Stimulated activated CD8-positive, alpha-beta memory T cell treated with anti-CD3 and anti-CD28 coated beads, Interleukin-2, amount 100 ng/mL, for 48 hours (primary cell): Measurements from ENCODE around the gene NET1.

Experiments used
- DNase-seq, 2 donors: peaks; one replicate each; pipeline ENCODE4 v3.0.0-alpha.2; 2020; ENCODE audit warnings: low read depth in 2 of 2

The NET1 gene

DNA sequence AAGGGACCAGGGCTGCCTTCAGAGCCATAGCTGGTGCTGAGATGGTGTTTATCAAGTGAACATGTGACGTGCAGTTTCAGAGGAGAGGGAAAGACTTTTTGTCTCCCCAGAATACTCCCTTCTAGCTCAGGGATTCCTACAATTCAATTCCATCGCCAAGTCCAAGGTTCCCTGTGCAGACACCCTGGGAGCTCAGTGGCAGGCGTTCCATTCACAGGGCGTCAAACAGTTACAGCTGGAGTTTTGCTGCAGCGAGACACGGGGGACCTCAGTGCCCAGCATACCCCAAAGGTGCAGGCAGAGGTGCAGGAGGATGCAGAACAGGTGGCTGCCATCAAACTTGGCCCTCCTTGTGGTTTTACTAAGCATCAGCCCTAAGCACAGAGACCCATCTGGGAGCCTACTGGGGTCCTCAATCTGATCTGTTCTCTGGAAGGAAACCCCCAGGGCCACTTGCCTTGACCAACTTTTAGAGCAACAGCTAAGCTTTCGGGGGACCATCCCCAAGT is 87.9 kb downstream of the NET1 start:
- DNase-seq = no peak

DNA sequence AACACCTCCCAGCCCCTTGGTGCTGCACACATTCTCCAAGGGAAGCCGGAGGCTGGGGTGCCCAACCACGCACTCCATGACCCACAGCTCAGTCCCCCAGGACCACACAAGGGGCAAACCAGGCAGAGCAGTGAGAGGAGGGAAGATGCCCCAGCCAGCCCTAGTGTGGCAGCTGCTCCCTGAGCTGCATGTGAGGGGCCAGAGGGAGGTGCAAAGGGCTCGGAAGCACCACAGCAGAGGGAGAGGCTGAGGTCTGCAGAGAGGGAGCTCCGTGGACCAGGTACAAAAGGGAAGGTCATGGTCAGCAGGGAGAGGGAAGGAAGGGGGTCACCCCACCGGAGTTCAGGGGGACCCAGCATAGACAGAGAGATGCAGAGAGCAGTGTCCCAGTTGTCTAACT is 88.6 kb downstream of the NET1 start:
- no peak for DNase-seq

DNA sequence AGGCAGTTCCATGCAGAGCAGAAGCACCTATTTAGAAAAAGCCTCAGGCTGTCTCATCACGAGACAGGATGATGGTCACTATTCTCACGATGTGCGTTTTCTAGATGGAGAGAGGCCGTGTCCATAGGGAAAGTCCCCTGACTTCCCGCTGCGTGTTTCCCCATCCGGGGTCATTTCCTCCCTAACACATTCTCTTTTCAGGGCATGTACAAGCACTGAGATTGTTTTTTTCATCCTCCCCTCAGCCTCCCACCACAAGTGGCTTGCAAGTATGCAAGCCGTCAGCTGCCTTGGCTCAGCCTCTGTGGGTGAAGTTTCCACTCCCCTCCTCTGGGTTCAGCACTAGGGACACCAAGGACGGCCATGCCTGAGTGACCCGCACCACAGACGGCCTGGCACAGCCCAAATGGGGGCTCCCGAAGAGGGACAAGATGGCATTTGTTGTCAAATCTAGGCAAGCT is 89.7 kb downstream of the NET1 start:
- DNase-seq = no peak

DNA sequence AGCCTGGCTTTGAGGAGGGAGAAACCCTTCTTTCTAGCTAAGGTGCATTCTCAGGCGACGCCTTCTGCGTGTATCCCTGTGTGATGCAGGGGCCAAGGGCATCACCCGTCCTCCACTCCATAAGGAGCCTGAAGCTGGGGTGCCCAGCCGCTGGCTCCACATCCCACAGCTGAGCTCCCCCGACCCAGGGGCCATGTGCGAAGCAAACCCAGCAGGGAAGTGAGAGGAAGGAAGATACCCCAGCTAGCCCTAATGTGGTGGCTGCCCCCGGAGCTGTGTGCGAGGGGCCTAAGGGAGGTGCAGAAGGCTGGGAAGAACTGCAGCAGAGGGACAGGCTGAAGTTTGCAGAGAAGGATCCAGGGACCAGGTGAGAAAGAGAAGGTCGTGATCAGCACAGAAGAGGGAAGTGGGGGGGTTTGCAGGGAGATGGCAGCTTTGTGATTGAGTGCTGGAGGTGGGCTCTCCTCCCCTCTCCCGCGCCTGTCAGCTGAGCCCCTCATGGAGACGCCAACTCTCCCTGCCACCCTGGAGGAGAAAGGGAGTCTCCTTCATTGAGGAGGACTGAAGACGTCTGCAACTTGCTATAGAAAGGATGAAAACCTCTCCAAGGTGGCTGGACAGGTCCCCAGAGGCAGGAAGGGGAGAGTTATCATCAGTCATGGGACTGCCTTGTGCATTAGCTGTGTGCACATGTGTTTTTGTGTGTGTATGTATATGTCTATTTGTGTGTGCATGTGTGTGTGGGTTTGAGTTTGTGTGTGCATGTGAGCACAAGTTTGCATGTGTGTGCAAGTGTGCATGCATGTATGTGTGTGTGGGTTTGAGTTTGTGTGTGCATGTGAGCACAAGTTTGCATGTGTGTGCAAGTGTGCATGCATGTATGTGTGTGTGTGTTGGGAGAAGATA is 90.5 kb downstream of the NET1 start:
- DNase-seq = no peak

DNA sequence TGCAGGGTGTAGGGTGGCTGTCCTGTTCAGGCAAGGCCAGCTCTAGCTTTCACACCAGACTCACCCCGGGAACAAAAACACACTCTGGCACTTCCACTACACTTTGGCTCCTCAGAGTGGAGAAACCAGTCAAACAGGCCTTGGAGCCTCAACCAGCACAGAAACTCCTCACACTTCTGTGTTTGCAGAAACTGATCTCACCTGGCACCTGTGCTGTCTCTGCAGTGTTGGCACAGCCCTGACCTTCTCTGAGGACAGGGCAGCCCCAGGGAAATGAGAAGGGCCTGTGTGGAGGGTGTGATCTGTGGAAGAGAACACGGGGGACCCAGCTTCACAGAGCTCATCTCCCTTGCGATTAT is 91.1 kb downstream of the NET1 start:
- no peak for DNase-seq

DNA sequence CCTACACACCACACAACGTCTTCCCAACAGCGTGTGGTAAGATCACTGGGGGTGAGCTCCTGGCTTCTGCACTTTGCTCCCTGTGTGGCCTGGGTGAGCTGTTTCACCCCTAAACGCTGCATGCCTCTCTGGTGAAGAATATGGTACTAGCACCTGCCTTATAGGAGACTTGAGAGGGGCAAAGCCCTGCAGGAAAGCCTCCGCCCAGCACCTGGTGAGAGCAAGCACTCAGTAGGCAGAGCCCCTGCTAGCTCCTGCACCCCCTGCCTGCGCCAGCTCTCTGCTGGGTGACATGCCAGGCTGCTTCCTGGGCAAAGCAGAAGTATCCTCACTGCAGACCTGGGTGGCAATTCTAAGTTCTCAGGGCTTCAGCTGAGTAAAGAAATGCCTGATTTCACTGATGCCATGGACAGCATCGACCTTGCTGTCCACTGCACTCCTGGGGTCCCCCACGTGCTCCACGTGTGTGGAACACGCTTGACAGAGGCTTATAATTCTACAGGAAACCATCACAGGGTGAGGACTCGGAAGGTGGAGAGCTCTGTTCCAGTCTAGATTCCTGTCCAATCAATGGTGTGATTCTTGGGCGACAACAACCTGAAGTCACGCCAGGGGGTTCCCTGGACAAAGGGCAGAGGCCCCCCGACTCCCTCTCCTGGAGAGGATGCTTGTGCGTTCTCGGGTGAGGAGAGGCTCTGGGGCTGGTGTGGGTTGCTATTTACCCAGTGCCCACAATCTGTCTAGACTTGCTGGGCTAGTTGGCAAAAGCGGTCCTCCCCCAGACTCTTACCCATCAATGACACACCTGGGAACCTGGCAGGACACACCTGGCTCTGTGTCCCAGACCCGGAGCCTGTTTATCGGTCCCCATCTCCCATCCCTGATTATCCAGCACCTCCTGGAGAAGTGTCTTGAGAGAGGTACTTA is 92.1 kb downstream of the NET1 start:
- DNase-seq = no peak

DNA sequence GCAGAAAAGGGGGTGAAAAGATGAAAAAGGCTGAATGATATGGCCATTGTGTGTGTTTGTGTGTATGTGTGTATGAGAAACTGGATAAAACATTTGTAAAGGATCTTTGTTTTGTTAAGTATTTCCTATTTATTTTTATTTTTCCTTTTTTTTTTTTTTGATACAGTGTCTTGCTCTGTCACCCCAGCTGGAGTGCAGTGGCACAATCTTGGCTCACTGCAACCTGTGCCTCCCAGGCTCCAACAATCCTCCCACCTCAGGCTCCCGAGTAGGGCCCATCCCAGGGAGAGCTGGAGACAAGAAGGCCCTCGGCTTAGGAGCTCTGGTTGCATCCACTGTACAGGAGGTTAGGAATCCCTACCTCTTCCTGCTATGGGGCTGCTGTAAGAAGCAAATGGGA is 93.9 kb downstream of the NET1 start:
- DNase-seq = no peak

DNA sequence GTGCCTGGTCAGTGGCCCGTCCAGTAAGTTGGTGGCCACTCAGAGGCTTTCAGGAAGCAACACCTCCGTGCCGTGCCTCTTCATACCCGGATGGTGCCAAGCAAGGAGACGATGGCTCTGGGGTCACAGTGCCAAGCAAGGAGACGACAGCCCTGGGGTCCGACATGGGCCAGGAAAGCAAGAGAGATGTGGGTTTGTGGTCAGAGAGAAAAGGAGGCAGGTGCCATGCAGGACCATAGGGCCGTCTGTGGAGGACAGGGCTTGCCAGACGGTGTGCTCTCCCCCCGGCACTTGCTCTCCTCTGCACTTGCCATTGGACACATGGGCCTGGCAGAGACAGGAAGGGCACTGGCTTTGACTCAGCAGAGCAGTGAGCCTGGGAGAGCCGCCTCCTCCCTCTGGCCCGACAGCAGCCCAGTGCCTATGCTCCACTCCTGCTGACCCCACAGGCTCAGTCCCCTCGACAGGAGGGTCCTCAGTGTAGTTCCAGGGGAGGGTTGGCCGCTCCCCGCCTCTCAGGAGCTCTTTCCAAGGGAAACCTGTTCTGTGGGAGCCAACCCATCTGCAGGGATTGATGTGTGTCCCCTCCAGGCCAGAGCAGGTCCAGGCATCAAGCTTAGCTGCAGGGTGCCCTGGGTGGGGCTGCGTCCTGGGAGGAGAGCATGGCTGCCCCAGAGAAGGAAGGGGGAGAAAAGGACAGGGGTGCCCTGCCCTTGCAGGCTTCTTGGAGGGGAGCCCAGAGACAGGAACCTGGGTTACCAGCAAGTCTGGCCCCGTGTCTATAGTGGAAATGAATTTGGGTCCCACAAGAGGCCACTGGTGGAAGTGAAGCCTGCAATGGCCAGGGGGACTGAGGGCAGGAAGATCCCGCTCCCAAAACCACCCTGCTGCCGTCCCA is 94.6 kb downstream of the NET1 start:
- DNase-seq = no peak

DNA sequence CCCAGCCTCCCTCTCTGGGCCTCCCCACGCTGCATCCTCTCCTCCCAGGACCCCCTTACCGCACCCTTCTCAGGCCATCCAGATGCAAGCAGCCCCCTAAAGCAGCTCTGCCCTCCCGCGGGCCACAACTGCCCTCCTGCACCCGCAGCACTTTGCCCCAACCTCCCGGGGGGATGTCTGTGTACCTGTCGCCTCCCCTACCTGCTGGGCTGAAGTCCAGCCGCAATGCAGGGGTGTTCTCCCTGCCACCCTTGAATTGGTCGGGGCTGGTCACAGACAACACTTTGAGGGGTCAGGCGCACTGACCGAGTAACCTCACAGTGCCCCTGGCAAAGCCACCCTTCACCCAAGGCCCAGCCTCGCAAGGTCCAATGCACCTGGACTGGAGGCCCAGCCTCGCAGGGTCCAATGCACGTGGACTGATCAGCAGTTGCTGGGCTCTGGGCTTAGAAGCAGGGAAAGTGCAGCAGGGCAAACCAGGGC is 95.3 kb downstream of the NET1 start:
- no peak for DNase-seq

DNA sequence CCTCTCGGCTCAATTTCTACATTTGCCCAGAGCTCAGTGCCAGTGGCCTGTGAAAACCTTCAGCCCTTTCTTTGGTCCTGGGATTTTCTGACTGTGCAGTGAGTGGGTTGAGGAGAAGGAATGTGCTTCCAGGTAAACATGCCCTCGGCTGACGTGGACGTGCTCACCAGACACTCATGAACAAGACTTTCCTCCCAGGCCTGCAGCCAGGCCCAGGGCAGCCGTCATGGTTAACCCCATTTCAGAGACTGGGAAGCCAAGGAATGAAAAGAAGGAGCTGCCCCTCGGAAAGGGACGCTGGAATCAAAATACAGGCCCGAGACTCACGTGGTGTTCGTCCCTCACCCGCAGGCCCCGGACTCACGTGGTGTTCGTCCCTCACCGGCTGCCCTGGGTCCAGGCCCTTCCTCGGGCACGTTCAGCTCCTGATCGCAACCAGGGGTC is 95.8 kb downstream of the NET1 start:
- no peak for DNase-seq
